NCI-H2196 (cell line): ENCODE results near the gene MAJIN.

Experiments used
- DNase-seq: peaks from one replicate; lab custom pipeline; 2025; ENCODE audit not compliant: unreplicated experiment; lab: John Stamatoyannopoulos, UW

The MAJIN gene

DNA sequence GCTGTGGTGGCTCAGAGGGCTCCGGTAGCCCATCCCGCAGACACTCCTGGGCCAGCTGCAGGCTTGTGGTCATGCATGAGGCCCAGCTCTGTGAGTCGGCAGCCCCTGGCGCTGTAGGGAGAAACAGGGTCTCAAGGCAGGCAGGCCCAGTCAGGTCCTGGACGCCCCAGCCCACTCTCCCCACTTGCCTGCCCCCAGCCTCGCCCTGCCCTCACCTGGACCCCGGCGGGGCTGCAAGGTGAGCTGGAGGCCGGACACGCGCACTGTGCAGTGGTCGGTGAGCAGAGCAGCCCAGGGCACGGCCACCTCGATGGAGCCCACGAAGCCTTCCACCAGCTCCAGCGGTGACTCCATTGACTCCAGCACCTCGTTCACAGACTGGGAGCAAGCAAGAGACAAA is 57.8 kb downstream of the MAJIN start:
- DNase-seq = no peak

DNA sequence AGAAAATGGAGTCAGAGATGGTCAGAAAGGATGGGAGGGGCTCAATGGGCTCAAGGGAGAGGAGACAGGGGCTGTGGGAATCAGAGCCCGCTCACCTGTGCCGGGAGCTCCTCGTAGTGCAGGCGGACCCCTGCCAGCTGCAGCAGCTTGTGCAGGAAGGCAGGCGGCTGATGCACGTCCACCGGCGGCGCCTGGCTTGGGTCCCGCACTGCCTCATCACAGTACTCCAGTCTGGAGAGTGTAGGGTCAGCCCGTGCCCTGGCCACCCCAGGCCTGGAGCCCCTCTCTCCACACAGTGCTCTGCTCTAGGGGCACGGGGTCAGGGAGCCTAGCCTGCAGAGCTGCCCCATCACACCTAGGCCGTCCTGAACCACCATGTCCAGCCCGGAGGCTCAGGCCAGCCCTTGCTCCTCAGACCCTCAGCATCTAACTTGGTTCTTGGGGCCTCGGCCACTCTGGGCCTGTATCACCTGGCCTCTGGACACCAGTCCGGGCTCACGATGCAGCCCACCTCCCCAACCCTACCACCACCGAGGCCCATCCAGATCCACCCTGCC is 58.7 kb downstream of the MAJIN start:
- DNase-seq = no peak

DNA sequence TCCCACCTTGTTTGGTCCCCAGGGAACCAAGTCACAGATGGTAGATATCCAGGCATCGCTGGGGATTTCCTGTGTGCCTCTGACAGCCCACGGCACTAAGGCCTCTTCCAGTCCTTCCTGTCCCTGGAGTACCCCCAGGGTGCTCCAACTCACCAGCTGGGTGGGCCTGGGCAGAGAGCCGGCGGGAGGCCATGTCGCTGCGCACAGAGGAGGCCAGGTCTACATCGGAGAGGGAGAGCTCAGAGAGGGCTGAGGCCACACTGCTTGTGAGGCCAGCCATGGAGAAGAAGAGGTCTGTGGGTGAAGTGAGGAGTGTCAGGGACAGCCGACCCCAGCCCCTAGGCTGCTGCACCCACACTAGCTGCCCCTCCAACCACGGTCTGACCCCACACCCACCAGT is 60.2 kb downstream of the MAJIN start:
- DNase-seq = no peak

DNA sequence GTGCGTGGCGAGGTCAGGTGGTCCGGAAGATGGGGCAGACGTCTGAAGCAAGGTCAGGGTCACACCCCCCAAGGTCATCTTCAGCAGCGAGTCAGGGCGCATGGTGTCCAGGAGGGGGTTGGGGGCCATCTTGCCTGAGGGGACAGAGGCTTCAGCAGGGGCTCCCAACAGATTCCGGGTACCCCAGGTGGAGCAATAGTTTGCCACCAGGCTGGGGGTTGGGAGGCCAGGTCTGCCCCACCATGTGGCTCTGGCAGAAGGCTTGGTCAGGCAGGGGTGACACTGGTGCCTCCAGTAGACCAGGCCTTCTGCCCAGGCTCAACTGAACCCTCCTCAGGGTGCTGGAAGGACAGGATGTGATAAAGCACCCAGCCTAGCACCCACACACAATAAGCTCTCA is 60.8 kb downstream of the MAJIN start:
- no peak for DNase-seq

DNA sequence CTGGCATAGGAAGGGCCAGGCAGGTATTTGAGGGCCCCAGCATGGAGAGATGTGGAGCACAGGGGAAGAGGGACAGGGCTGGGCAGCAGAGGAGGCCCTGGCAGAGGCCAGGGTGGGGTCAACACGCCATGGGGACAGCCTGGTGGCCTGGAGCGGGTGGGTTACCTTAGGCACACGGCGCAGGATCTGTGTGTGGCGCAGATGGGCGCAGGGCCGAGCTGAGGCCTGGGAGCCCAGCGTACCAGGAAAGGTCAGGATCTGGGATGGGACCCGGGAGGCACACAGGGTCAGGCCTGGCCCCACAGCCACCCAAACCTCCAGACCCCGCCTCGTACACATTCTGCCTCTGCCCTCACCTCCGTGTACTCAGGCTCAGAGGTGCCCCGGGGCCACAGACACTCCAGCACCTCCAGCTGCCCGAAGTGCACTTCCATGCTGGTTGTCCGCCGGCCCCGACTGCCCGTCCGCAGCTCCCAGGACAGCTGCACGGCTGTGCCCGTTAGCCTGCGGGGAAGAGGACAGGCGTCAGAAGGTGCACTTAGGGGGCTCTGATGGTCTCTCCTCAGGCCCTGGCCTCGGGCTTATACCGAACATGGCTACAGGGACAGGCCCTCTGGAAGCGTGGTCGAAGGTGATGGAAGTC is 61.3 kb downstream of the MAJIN start:
- no peak for DNase-seq

DNA sequence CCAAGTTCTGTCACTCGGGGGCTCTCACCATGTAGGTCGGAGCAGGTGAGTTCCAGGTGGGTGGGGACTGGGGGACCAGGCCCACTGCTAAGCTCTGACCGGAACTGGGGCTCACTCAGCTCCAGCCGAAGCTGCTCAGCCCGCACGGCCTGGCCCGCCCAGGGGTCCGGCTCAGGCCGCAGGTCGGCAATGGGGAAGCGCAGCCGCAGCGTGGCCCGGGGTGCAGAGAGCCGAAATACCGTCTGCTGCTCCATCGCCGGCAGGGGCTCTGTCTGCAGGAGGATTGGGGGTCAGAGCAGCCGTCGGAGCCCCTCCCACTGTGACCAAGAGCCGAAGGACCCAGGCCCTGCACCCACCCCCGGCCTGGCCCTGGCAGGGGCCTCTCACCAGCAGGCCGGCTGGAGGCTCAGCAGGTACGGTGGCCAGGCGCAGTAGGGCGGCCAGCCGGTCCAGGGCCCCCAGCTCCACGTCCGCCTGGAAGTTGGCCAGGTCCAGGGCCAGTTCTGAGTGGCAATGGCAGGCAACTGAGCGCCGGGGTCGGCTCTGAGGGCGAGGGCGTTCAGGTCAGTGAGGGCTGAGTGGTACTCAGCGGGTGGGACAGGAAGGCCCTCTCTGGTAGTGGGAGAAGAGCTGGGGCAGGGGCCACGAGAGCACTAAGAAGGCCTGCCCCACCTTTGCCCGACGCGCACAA is 62.1 kb downstream of the MAJIN start:
- no peak for DNase-seq

DNA sequence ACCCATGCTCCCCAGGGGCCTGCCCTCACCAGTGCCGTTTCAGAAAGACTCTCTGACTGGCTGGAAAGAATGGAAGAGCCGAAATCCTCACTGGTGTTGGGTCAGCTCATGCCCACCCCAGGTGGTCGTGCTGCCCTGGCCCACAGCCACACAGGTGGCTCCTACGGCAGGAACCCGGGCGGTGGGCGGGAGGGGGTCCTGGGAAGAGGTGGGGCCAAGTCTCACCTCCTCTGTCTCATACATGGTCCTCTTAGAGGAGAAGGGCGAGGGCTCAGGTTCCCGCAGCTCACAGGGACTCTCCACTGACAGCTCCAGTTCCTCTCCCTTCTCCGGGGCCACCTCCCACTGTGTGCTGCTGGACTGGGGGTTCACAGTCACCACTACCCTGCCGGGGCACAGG is 63.1 kb downstream of the MAJIN start:
- no peak for DNase-seq

DNA sequence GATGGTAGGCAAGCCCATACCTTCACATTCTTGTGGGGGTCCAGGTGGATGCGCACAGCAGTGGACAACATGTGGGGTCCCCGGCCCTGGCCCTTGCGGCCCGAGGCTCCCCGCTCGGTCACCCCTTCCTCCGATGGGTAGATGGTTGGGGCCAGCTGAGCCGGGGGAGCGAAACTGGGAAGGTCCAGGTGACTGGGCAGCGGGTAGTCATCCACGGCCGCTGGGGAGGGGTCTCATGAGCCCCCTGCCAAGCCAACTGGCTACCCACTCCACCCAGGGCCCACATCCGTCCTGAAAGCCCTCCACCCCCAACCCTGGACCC is 65.6 kb downstream of the MAJIN start:
- no peak for DNase-seq

DNA sequence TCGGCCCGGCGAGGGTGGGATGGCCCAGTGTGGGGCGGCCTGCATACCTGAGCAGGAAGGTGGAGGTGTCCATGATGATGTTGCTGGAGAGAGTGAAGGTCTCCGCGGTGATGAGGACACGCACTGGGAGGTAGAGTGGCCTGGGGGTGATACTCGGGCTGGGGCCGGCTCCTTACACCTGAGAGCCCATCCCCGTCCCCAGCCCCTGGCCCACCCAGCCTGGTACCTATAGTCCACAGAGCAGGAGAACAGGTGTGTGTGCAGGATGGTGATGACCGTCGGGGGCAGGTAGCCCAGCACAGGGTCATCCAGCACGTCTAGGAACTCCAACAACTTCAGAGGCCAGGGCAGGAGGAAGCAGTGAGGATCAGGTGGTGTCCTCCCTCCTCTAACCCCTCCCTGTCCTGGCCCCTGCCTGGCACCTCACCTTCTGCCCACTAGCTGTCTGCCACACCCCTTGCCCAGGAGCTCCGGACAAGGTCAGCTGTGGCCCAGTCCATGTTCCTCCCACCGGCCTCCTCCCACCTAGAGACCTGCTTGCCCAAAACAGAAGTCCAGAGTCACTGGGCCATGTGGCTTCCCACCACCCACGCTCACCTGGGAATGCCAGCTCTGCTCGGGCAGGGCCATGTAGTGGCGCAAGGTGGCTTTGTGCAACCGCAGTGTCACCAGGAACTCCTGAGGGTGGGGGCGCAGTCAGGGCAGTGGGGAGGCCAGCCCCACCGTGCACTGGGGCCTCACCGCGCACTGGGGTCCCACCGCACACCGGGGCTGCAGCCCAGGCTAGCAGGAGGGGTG is 66.2 kb downstream of the MAJIN start:
- no peak for DNase-seq

DNA sequence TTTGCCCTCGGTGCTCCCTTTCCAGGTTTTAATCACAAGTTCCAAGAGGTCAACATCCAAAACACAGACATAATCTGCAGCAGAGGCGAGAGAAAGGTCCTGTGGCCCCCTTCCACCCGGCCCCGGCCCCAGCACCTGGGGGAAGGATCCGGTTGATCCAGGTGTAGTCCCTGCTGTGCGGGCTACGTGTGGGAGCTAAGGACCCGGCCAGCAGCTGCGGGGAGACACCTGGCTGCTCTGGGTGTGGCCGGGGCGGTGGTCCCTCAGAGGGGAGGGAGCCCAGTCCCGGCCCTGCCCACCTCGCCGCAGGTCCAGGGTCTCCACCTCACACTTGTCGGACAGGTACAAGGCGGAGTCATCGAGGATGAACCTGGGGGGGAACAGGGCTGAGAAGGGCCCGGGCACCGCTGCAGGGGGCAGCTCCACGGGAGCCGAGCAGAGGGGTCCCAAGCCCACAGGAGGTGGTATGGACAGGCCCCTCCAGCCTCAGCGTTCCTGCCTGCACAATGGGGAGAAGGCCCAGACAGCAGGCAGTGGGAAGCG is 68.5 kb downstream of the MAJIN start:
- DNase-seq = no peak

DNA sequence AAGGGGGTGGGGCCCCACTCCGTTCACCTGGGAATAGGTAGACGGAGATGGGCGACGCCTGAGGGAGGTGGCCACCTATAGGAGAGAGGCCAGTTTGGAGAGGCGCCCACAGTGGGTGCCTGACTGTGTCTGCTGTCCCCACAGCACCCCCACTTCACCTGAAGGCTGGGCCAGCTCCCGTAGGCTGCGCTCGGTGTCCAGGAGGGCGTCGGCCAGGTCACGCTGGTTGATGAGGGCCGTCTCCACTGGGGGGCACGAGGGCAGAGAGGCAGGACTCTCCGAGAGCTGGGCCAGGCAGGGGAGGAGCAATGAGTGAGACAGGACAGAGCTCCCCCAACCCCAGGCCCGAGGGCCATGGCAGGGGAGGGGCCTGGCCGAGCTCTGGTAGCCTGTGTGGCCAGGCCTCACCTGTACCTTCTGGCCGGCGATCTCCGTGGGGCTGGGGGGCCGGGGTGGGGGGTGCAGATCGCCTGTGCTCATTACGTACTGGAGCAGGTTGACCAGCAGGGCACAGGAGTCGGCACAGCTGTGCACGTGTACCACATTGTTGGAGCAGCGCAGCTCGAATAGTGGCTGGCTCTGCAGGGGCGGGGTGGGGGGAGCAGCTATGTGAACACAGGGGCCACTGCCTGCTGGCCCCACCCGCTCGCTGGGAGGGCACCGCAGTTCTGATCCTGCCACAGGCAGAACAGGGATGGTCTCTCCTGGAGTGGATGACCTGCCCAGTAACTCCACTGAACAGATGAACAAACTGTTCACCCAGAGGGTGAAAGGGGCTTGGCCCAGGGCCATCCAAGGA is 69.6 kb downstream of the MAJIN start:
- DNase-seq = no peak

DNA sequence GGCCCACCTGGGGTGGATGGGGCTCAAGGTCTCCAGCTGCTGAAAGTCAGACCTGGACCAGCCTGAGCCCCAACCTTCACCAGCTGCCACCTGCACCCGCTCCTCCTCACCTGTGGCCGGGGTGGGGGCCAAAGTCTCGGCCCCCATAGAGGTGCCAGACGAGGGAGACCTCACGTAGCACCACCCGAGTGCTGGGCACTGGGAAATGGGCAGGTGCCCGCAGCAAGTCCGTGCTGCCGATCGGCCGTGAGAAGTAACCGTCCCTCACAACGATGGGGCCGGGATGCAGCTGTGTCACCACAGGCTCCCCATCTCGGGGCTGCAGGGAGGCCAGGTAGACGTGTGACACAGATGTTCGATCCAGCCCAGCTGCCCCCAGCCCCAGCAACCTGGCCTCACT is 71.1 kb downstream of the MAJIN start:
- no peak for DNase-seq

DNA sequence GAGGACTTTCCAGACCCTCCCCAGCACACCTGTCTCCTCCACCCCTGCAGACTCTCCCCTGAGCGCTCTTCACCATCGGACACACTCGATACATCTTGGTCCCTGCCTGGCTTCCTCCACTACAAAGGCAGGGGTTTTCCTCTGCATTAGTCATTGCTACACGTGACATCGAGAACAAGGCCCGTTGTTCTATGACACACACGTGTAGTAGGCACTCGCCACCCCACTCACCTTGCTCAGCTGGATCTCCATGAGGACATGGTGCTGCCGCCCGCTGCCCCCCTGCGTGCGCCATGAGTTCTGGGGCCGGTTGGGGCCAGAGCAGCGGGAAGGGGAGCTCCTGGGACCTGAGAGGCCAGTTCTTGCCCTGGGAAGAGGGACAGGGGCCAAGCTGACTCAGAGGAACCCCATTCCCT is 71.6 kb downstream of the MAJIN start:
- no peak for DNase-seq

DNA sequence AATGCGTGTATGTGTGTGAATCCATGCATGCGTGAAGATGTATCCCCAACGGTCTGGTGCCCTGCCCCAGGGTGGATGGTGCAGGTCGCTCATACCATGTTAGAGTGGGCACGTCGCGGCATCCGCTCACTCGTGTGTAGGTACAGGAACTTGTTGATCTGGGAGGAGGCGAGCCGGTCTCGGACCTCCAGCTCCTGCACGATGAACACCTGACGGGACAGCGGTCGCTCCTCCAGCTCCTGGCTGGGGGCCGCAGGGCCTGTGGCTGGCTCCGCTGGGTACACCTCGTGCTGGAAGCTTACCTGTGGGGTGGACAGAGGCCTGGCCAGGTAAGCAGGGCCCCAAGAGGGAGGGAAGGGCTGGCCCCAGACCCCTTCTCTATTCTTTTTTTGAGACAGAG is 73.4 kb downstream of the MAJIN start:
- no peak for DNase-seq

DNA sequence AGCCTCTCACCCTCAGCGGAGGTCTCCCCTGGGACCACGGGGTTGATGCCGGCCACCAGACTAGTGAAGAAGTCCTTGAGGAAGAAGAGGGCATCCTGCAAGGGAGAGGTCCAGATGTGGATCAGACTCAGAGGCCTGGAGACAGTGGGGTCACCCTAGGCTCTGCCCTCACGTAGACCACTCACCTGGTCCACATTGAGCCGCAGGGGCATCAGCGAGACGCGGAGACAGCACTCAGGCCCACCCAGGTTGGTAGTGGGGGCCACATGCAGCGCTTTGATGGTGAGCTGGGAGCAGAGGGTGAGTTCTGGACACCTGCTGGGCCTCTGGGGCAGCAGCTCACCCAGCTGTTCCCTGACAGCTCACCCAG is 73.8 kb downstream of the MAJIN start:
- DNase-seq = no peak

DNA sequence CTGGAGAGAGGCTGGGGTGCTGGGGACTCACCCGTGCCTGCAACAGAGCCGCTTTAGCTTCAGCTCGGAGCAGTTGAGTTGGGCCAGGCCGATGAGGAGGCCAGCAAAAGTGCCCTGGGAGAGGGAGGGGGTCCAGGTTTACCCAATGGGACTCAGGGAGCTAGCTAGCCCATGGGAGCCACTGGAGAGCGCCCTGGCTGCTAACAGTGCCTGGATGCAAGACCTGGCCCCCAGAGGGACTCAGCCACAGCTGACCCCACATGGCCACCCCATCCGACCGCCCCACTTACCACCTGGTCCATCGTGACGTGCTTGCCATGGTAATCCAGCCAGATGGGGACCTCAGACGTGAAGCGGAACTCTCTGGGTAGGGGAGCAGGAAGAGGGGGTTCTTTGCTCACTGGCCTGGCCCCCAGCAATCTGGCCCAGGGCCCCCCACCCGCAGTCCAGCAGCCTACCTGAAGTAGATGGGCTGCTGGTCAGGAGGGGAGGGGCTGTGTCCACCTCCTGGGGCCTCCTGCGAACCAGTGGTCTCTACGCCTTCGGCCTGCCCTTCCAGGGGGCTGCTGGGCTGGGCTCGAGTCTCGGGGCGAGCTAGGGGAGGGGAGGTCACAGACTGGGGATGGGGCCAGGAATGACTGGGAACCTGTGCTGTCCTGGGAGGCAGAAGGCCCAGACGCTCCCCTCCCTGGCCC is 74.4 kb downstream of the MAJIN start:
- DNase-seq = no peak

DNA sequence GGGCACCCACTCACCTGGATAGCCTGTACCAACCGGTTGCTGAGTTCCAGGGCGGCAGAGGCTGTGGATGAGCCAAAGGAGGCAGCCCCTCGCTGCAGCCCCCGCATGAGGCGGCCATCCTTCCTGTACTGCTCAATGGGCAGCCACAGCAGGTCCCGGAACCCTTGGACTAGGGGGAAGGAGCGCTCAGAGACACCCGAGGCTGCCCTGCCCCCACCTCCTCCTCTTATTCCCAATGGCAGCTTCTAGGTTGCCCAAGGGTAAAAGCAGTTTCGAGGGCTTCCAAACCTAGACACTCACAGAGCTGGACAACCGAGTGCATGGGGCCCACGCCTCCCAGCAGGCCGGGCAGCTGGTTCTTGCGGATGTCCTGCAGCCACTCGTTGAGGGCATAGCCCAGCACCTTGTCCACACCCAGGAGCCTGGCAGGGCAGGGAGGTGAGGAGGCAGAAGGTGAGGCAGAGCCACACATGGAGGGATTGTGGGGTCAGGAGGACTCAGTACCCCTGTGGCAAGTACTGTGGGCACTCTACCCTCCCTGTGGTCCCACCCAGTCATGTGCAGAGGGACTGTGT is 75.4 kb downstream of the MAJIN start:
- DNase-seq = no peak

DNA sequence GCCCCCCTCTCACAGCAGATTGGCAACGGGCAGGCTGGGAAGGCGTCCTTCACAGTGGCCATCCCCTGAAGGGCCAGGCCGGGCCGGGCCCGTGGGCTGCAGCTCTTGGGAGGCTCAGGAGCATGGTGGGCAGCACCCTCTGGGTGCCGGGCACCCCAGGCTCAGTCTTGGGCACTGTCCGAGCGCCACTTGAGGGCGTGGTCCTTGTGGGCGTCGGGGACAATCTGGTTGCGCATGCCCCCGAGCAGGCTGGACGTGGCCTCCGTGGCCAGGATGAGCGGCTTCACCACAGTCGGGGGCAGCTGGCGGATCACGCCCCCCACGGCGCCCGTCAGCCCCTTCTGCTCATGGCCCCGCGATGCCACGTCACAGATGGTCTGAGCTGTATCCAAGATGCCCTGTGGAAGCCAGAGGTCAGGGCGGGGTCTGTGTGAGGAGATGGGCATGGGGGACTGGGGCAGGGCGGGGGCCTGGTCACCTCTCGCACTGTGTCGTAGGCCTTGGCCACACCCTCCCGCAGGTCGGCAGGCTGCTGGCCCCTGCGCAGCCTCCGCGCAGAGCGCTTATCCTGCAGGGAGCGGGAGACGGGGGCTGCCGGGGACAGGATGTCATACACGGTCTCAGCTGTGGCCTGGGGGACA is 77.0 kb downstream of the MAJIN start:
- DNase-seq = no peak

DNA sequence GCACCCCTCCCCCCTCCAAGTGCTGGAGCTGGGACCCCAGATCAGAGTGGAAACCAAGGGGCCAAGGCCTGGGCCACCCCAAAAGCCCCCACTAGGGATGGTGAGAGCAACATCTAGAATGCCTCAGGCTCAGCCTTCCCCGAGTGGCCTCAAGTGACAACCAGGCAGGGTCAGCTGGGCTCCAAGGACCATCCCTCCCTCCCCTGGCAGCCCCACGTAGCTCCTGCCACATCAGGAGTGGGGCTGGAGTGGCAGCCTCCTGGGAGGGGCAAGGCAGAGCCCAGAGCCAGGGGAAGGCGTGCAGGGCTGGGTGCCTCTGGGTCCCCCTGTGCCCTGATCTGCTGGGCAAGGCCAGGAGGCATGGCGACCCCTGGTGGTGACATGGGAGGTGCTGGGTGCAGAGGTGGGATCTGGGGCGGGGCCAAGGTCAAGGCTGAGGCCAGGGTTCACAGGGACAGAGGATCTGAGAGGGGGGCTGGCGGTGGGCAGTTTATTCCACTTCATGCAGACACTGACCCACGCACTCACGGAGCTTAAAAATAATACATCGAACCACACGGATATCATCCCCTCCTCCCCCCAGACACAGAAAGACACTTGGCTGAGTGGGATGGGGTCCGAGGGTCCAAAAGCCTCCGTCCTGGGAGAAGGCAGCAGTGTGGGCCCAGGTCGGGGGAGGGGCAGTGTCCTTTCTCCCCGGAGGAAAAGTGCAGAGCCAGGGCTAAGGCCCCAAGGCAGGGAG is 77.7 kb downstream of the MAJIN start:
- peak; percentile 73 for DNase-seq
